NCI-H146 treated with DMSO at 0.1 percent for 48 hours (cell line): ENCODE data around the gene GLS.
"Not testable (repeated sequence)": the region's sequence is repeated elsewhere in the genome, so short reads cannot be mapped to it uniquely, and the experiment has no call there.

Experiments
- DNase-seq: peaks from one replicate; lab custom pipeline; 2025; ENCODE audit not compliant: unreplicated experiment; lab: John Stamatoyannopoulos, UW

Gene GLS

DNA sequence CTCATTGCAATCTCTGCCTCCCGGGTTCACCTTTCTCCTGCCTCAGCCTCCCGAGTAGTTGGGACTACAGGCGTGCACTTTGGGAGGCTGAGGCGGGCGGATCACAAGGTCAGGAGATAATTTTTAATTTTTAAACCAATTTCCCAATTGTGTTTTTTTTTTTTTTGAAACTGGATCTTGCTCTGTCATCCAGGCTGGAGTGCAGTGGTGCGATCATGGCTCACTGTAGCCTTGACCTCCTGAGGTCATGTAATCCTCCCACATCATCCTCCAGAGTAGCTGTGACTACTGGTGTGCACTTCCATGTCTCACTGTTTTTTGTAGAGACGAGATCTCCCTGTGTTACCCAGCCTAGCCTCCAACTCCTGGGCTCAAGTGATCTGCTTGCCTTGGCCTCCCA lies 49.3 kb downstream of the GLS start:
- DNase-seq, result no peak

DNA sequence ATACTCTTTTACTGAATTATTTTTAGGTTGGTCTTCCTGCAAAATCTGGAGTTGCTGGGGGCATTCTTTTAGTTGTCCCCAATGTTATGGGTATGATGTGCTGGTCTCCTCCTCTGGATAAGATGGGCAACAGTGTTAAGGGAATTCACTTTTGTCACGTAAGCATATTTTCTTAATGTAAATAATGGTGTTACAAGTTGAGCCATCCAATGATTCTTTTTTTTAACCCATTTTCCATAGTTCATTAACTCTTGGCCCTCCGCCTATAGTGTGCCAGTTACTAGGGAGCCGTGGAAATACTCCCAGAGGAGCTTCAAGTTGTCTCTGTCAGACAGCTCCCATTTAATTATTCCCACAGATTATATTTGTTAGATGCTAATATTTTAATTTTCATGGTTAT lies 49.8 kb downstream of the GLS start:
- DNase-seq, result no peak

GRCh38 chr2:190932514-190932913 lies 51.9 kb downstream of the GLS start:
- DNase-seq, result no peak

- no peak for DNase-seq
Measured at GRCh38 chr2:190933361-190933760, 52.7 kb downstream of the GLS start.

DNA sequence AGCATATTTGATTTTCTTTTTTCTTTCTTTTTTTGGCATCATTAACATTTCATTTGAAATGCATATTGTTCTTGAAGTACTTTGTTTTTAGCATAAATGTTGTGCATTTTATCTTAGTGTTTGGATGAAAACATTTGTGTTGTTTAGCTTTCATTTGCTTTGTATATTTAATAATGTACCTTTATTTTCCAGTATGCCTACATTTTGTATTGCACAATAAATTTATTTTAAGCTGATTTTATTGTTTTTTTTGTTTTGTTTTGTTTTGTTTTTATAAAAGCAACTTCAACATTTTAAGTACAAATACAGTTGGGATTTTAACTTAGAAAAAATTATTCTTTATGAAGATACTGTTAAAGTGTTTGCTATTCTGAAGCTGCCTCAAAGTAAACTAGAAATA lies 54.4 kb downstream of the GLS start:
- DNase-seq, result no peak

GRCh38 chr2:190938771-190939335 lies 58.2 kb downstream of the GLS start:
- no peak for DNase-seq

DNA sequence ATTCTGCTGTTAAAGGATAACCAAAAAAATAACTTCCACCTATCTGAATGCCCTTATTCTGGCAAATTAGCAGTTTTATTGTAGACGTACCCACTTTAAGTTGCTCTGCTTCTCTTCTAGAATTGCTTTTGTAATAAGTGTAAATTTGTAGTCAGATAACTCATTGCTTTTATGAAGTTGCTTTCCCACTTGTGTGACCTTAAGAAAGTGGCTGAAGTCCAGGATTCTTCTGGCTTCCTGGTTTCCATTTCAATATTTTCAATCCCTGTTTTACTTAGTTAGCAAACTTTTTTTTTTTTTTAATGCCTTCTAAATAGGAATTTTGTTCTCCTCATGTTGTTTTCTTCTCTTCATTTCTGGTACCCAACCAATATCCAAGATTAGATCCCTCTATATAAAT lies 59.8 kb downstream of the GLS start:
- DNase-seq, result no peak

GRCh38 chr2:190941571-190941970 lies 61.0 kb downstream of the GLS start:
- DNase-seq, result no peak

DNA sequence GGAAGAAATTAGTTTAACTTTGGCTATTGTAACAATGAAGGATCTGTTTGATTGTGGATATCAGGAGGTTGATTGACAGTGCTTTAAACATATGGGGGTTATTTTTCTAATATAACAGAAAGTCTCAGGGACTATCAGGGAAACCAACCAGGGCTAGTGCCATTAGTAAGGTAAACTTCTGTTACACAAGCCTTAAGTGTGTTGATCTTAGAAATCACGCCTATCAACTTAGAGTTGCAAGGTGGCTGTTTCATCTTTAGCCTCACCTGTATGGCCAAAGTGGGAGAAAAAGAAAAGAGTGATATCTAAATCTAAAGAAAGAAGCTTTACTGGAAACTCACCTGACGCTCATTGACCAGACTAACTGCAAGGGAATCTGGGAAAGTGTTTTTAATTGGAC lies 62.1 kb downstream of the GLS start:
- no peak for DNase-seq

DNA sequence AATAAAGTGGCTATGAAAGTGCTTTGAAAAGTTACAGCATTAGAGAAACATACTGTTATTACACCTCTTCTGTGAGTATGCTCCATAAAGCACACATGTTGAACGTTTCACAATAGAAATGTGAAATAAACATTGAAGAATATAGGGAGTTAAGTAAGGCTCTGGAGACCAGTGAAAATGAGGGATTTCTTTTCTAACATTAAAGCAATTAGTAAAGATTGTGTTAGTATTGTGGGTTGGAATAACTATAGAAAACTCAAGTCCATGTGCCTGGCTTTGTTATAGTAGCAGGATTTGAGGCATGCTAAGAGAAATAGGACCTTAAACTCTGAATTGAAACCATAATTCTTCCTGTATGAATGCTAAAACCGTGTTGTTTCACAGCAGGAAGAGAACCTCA lies 63.1 kb downstream of the GLS start:
- no peak for DNase-seq

- DNase-seq, result no peak
Measured at GRCh38 chr2:190947141-190947540, 66.5 kb downstream of the GLS start.

DNA sequence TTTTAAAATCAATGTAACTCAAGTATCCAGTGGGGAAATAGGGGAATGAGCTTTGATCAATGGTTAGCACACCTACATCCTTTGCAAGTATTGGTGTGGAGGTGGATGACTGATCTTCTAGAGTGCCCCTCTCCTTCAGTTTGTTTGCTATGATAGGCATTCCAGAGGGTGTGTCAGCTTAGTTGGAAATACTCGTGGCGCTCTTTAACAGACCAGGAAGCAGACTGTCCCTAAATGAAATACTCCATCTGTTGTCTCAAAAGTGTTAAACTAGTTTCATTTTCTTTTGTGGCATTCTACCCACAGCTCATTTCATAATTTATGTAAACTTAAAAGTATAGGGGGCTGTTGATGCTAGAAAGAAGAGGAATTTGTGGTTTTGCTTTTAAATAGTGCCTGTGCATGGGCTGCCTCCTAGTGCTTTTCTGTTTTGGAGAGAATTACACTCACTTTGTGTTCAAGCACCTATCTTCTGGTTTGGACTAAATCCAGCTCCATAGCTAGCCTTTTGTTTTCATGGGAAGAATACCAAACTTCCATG lies 67.2 kb downstream of the GLS start:
- DNase-seq, result no peak

DNA sequence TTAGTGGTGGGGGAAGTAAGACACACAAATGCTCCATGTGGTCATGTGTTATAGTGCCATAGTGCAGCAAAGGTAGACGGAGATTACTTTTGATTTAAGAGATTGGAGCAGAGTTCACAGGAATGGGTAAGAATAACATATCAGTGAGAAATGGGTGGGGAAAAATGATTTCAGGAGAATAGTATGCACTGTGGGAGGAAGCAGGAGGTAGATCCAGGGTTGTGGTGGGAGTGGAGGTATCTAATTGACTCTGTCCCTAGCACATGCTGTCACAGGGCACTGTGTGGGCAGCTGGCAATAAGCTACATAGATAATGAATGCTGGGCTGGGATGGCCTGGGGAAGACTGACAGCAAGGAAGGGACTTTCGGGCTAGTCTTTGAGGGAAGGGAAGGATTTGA lies 68.0 kb downstream of the GLS start:
- DNase-seq, result no peak

DNA sequence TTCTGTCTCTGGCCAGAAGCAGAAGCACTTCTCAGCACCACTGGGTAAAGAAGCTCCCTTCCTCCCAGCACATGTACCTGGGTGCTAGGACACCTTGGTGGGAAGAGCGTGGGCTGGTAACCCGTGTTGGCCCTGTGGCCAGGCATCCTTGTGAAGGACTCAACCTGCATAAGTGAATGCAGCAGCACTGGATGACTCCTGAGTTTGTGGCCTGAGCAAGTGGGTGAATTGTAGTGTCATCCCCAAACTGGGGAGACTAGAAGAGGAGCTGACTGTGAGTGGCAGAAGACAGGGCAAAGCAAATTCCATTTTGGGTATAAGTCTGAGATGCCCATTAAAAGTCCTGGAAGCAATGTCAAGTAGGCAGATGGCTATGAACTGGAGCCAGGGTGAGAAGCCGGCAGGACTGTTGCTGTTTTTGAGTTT lies 70.0 kb downstream of the GLS start:
- no peak for DNase-seq

GRCh38 chr2:190953257-190953656 lies 72.6 kb downstream of the GLS start:
- DNase-seq, result no peak

DNA sequence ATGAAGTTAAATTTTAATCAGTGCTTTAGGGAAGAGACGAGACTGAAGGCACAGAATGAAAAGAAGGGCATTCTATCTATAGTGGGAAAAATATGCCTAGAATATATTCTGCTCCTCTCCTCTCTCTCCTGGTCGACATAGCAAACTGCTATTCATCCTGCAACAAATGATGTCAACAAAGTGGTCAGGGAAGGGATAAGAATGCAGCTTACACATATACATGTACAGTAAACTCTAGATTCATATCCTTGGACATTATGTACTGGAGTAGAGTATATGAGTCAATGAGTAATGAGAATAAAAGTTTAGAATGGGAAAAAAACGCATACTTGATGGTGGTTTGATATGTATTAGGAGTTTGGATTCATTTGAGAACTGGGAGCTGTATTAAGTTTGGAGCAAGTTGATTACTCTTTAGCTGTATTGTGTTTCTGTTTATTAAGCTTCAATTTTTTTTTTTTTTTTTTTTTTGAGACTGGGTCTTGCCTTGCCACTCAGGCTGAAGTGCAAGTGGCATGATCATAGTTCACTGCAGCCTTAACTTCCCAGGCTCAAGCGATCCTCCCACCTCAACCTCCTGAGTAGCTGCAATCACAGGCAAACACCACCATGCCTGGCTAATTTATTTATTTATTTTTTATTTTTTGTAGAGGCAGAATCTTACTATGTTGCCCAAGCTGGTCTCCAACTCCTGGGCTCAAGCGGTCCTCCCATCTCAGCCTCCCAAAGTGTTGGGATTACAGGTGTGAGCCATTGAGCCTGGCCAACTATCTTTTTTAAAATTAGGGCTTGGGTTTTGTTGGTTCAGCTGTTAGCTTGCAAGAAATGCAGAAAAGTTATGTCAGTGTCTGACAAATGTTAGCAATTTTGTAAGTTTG lies 79.5 kb downstream of the GLS start:
- no peak for DNase-seq

DNA sequence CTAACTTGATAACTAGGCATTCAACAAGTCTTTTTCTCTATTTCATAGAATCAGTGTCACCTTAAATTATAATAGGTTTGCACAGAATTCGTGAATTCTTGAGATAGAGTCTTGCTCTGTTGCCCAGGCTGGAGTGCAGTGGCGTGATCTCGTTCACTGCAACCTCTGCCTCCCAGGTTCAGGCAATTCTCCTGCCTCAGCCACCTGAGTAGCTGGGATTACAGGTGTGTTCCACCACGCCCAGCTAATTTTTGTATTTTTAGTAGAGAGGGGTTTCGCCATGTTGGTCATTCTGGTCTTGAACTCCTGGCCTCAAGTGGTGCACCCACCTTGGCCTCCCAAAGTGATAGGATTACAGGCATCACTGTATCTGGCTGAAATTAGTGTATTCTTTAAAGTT lies 80.5 kb downstream of the GLS start:
- not testable (repeated sequence) for DNase-seq

GRCh38 chr2:190961918-190962487 lies 81.4 kb downstream of the GLS start:
- no peak for DNase-seq

GRCh38 chr2:190963088-190963487 lies 82.5 kb downstream of the GLS start:
- no peak for DNase-seq

GRCh38 chr2:190964170-190964795 lies 83.7 kb downstream of the GLS start:
- DNase-seq, result no peak

DNA sequence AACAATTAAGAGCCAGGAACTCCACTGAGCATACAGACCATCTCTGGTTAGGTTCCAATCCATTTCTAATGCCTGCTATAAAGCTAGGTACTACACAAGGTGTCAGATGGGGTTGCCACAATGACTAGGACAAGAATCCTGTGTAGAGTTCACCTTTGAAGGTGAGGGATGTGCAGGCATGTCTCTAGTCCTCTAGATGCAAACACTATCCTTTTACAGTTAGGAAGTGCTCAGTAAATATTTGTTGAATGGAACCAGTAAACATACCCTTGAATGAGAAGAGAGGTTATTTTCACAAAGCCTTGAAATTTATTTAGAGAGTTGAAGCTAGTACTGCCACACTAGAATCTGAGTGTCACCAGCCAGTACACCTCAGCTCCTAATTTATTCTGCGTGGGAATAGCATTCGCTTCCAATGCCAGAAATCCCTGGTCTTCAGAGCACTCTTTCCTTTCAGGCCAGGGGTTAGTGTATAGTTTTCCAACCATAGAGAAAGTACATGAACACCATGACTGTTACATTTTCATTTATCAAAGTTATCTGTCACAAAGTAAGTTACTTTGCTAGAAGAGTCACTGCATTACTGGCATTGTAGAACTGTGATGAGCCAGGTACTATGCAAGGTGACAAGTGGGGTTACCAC lies 85.1 kb downstream of the GLS start:
- DNase-seq, result no peak
